8988T (cell line): ENCODE measurements around the gene ZNF197.
"Not testable (repeated sequence)": the region's sequence is repeated elsewhere in the genome, so short reads cannot be mapped to it uniquely, and the experiment has no call there.

Experiments used
- DNase-seq: peaks from one replicate; pipeline ENCODE4 v3.0.0; 2011

ZNF197 gene

DNA sequence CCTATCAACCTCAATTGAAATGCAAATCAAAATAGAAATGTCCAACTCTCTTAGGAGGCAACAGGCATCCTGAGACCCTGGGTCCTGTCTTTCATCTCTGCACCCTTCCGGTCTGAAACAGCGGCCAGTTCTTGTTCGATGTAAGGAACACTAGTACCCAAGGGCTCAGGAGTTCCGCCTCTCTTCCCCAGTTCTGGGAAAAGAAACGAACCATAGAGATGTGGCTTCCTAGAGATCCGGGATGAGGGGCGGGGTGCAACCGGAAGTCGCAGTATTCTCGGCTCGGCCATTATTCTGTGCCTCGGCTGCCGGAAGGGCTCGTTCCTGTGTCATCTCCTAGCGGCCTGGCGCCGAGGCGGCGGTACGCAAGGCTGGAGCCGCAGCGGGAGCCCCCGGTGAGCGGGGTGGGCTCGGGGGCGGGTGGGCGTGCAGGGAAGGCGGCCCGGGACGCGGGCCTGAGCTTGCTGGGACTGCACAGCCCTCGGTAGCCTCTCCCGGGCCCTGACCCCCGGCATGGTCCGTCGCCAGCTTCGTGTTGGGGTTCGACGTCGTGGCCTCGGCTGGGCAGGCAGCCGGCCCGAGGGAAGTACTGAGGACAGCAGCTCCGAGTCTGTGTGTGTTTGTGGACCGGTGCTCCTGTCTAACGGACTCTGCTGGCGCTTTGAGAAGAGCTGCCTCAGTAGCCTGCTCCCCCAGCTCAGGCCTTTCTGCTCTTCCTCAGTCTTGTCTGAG lies at the start of gene ZNF197:
Gene ZNF197, plus strand, starts transcription at position 288 of the 732 bp plus-strand sequence. CDS start 4,119 bp downstream, outside the sequence.
- DNase-seq, result peak; percentile 61

DNA sequence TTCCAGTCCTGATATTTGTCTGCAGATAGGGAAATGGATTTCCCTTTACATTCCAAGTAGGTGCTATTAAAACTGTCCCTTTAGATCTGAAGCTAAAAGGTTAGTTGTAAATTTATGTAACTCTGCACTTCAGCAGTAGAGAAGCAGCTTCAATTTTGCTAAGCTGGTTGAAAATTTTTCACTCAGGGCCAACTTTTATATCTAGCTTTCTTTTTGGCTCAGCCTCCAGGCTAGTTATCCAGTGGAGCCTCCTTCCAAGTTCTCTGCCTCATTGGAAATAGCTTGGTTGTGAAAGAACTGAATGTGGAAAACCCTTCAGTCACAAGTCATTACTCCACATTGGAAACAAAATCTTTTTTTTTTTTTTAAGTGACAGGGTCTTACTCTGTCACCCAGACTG lies 48.2 kb upstream of the ZNF197 start:
- DNase-seq, result no peak

DNA sequence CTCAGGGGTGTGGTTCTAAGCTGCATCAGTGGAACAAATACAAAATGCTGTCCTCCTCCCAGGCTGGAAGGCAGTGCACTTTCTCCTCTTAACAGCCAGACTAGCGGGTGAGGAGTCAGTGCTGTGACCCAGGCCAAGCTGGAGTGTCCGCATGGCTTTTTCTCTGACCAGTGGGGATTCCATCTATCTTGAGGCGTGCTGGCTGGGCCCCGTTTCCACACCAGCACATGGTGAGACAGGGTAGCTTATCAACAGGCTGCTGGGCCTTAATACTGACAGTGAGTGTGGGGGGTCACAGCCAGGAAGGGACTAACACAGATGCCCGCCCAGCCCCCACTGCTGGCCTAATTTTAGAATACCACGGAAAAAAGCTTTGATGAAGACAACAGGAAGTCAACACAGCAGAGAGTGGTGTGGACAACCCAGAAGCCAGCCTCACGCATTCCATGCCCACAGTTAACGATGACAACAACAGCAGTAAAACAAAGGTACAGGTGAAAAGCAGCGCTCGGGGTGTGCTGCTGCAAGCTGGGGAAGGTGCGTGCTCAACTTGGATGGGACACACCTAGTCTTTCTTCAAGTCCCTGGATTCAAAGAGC lies 47.4 kb upstream of the ZNF197 start:
- not testable (repeated sequence) for DNase-seq

DNA sequence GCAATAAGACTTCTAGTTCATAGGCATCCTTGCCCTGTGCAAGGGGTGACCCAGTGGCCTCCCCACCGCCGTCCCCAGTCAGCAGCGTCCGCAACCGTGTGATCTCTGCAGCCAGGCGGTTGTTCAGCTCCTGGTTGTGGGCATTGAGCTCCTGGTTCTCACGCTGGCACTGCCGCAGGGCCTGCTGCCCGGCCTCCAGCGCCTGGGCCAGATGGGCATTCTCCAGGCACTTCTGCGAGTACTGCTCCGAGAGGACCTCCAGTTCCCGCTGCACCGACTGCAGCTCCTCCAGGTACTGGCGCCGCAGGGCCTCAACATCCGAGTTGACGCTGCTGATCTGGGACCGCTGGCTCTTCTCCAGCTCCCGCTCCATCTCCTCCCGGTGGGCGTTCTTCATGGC lies 46.5 kb upstream of the ZNF197 start:
- not testable (repeated sequence) for DNase-seq

DNA sequence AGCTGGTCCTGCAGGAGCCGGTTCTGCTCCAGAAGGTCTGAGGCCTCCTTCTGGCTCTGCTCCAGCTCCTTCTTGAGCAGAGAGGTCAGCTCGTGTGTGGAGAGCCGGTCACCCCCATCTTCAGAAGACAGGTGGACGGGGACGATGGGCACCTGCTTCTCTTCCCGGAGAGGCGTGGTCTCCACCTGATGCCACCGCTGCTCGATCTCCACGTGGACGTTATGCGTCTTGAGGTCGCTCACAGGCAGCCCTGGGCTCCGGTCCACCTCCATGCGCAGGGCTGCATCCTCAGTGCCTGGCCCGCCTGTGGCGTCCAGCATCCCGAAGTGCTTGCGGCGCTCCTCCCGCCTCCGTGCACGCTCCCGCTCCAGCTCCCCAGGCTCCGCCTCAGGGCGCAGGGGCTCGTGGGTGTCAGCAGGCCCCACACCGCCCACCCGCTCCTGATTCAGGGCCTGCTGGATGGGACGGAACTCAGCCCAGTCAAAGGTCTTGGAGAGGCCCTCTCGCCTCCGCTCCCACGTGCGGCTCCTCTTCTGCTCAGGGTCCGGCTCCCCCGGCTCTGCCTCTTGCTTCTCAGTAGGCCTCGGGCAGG lies 45.8 kb upstream of the ZNF197 start:
- DNase-seq, result not testable (repeated sequence)

DNA sequence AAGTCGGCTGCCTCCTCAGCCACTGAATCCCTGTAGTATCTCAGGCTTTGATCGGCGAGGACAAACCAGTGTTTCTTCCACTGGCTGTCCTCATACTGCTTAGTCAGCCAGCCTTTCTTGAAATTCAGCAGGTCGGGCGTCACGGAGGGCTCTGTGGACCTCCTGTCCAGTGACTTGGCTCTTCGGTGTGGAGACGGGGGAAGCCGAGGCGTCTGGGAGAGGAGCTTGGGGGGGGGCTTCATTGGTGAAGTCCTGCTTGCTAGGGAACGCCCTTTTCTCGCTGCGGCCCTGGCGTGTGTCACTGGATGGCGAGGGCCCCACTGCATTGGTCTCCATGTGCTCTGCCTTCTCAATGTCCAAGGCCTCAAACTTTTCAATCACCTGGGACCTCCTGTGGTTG lies 45.1 kb upstream of the ZNF197 start:
- not testable (repeated sequence) for DNase-seq

DNA sequence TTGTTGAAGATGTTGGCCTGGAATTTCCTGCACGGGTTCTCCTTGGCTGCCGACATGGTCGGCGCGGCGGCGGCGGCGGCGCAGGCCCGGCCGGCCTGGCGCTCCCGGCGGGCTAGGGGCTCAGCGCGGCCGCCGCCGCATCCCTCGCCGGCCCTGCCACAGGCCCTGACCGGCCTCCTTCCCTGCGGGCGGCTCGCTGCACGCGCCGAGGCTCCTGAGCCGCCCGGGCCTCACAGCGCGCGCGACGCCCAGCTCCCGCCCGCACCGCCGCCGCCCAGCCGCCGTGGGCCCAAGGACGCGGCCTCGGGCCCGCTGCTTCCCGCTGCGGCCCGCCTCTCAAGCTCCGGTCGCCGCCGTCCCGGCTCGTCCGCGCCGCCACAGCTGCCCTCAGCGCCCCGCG lies 43.9 kb upstream of the ZNF197 start:
- DNase-seq, result not testable (repeated sequence)

DNA sequence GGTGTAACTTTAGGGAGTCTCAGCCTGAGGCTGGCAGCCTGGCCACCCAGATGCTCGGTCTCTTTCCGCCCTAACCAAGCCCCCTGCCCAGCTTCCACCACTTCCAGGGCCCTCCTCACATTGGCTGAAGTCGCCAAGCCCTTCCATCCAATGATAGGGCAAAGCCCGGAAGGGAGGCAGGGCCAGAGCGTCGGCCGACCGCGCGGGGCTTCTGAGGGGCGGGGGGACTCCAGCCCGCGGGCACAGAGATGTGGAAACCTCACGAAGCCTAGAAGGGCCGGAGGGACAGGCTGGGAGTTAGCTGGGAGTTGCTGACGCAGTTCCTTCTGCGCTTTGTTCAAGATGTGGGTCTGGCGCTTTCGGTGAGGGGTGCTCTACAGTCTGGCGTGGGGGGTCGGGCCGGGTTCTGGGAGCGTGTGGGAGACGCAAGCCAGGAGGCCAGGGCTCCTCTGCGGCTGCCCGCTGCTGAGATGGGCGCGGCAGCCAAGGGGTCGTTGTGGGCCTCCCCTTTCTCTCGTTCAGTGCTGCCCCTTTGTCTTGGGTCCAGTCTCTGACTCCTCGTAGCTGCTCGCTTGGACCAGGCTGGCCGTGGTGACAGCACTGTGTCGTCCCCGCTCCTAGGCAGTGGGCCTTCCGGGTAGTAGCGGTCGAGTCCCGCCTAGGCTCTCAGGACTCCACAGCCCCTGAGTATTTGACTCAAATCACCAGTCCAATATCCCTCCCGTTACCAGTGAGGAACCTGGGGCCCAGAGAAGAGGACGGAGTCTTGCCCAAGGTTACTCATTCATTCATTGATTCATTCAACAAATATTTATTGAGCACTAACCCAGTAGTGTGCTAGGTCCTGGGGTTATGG lies 40.0 kb upstream of the ZNF197 start, which contains the start of gene ZNF660:
Gene ZNF660, plus strand, starts transcription at position 319 of the 856 bp plus-strand sequence. CDS start 9,230 bp downstream, outside the sequence.
- DNase-seq, result peak; percentile 39

DNA sequence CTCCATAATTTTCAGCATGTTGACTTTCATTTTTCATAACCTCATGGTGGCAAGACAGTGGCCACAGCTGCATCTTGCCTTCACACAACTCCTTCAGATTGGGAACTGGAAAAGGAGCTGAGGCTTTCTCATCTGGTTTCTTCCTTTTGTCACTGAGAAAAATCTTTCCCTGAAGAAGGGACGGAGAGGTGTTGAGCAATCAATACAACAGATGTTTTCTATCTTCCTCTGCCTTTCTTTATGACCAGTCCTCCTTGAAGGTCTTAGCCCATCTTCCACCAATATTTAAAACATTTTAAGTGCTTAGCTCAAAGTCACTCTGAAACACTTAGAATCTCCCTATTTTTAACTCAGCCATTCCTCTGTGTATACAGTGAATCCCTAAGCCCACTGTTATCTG lies 28.2 kb upstream of the ZNF197 start:
- DNase-seq, result no peak

DNA sequence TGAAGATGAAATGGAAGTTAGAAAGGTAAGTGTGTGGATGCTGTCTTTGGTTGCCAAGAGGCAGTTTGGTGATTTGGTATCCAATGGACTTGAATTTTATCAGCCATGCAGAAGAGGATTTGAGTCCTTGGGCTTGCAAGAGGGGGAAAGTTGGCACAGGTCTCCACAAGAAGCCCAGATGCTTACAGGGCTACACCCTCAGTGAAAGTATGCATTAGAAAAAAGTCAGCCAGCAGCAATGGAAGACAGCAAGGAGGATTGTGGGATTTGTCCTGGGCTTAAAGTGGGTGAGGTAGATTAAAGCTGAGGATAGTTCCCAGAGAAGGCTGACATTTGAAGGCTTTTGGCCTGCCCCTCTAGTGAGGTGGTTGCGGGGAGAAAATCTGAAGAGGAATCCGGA lies 23.1 kb upstream of the ZNF197 start:
- DNase-seq, result no peak

DNA sequence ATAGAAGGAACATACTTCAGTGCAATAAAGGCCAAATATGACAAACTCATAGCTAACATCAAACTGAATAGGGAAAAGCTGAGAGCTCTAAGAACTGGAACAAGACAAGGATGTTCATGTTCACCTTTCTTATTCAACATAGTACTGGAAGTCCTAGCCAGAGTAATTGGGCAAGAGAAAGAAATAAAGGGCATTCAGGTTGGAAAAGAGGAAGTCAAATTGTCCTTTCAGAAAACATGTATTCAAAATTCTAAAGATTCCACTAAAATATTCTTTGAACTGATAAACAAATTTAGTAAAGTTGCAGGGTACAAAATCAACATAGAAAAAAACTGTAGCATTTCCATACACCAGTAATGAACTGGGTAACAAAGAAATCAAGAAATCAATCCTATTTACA lies 12.2 kb upstream of the ZNF197 start:
- DNase-seq, result no peak

DNA sequence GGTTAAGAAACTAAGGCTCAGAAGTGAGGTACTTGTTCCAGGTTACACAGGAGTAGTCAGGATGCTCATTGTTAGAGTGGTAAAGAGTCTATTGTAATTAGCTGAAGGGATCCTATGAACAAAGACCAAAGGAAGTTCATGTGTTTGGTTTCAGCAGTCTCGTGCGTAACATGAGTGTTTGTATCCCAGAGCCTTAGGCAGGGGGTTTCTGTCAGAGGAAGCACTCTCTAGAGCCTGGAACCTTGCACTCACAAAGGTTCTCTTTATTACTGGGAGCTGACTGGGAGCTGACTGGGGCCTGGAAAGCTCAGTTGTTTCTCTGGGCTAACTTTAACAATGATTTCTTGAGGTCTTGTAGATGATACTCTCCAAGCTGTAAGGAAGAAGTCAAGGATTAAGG lies 3.9 kb downstream of the ZNF197 start:
- DNase-seq, result no peak

DNA sequence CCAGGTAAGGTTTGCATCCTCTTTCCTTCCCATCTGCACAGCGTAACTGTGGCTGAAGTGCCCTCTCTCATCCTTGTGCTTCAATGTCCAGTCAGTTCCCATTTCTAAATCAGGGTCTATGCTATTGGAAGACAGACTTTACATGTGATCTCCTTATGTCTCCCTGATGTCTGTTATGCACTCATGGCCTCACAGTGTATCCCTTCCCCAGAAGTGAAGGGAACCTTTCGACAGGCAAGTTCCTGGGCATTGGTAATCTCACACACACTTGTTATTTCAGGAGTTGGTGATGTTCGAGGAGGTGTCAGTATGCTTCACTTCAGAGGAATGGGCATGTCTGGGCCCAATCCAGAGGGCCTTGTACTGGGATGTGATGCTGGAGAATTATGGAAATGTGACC lies 7.4 kb downstream of the ZNF197 start:
- DNase-seq, result no peak

DNA sequence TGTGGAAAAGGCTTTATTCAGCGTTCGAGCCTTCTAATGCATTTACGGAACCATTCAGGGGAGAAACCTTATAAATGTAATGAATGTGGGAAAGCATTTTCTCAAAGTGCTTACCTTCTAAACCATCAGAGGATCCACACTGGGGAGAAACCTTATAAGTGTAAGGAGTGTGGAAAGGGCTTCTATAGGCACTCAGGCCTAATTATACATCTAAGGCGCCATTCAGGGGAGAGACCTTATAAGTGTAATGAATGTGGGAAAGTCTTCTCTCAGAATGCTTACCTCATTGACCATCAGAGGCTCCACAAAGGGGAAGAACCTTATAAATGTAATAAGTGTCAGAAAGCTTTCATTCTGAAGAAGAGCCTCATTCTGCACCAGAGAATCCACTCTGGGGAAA lies 17.5 kb downstream of the ZNF197 start:
- no peak for DNase-seq

DNA sequence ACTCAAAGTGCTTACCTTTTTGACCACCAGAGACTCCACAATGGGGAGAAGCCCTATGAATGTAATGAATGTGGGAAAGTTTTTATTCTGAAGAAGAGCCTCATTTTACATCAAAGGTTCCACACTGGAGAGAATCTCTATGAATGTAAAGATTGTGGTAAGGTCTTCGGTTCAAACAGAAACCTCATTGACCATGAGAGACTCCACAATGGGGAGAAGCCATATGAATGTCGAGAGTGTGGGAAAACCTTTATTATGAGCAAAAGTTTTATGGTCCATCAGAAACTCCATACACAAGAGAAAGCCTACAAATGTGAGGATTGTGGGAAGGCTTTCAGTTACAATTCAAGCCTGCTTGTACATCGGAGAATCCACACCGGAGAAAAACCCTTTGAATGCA lies 18.2 kb downstream of the ZNF197 start:
- DNase-seq, result no peak

DNA sequence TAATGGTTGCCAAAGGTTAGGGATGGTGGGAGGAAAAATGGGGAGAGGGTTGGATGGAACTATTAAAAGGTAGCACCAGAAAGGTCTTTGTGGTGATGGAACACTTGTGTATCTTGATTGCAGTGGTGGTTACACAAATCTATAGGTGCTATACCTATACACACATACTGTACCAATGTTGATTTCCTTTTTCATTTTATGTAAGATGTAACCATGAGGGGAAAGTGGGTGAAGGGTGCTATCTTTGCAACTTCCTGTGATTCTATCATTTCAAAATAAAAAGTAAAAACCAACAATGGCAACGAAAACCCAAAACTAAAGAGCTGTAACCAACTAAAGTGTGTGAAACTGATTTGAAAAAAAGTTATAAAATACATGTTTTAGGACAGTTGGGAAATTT lies 22.9 kb downstream of the ZNF197 start:
- DNase-seq, result no peak

DNA sequence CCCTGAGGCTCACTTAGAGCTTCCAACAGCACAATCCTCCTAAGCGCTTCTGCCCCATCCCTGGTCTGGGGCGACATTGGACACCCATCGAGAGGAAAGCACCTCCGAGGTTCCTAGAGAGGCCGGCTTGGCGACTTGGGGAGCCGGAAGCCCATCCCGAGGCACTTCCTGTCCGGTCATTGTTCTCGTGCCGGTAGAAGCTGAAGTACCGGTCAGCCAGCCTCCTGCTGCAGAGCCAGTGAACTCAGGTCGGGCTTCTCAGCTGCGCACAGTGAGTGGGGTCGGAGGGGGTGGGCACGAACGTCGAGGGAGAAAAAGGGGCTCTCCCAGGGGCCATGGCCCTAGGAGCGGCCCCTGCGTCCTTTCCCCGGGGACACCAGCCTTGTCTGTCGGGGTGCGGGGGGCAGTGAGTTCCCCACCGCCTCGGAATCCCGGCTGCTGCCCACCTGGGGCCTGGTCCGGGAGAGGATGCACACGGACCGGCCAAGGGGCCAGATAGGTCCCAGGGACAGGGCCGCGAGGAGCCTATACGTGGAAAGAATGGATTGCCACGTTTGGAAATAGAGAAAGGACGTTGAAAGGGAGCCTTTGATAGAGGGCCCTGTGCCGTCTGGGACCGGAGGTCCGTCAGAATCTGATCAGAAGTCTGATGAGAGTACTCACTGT lies 23.9 kb downstream of the ZNF197 start, which contains the start of gene ZNF35:
Gene ZNF35, plus strand, starts transcription at position 169 of the 666 bp plus-strand sequence. CDS start 2,336 bp downstream, outside the sequence.
- peak; percentile 85 for DNase-seq

DNA sequence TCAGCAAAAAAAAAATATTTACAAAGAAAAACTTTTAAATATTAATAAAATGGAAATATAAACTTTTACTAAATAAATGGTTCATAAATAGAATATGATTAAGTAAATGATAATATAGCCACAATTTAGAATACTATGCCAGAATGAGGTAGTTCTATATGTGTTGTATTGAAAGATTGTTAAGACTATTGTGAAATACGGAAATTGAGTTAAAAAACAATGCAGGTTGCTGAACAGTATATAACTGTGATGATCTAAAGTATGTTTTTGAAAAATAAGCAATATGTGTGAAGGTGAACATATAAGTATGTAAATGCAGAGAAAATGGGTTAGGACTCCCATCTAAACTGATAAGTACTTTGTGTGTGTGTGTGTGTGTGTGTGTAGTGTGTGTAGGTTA lies 24.9 kb downstream of the ZNF197 start:
- no peak for DNase-seq

DNA sequence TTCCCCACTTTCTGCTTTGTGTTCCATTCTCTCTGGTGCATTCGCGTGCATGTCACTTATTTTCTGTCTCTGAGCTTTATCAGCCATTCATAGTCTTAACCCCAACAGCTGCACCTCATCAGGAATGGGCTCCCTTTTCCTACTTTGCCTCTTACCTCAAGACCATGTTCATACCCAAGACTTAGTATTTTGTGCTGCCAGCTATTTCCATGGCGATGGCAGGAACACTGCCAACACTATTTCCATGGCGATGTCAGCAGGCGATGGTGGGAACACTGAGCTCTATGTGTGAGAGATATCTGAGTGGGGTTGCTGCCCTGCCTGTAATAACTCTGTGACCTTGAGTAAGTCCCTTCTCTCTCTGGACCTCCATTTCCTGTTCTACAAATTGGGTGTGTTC lies 29.2 kb downstream of the ZNF197 start:
- no peak for DNase-seq

DNA sequence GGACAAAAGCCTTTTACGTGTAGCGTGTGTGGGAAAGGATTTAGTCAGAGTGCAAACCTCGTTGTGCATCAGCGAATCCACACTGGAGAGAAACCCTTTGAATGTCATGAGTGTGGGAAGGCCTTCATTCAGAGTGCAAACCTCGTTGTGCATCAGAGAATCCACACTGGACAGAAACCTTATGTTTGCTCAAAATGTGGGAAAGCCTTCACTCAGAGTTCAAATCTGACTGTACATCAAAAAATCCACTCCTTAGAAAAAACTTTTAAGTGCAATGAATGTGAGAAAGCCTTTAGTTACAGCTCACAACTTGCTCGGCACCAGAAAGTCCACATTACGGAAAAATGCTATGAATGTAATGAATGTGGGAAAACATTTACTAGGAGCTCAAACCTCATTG lies 34.2 kb downstream of the ZNF197 start:
- DNase-seq, result no peak

DNA sequence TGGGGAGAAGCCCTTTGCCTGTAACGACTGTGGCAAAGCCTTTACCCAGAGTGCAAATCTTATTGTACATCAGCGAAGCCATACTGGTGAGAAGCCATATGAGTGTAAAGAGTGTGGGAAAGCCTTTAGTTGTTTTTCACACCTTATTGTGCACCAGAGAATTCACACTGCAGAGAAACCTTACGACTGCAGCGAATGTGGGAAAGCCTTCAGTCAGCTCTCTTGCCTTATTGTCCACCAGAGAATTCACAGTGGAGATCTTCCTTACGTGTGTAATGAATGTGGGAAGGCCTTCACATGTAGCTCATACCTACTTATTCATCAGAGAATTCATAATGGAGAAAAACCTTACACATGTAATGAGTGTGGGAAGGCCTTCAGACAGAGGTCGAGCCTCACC lies 34.6 kb downstream of the ZNF197 start:
- no peak for DNase-seq

DNA sequence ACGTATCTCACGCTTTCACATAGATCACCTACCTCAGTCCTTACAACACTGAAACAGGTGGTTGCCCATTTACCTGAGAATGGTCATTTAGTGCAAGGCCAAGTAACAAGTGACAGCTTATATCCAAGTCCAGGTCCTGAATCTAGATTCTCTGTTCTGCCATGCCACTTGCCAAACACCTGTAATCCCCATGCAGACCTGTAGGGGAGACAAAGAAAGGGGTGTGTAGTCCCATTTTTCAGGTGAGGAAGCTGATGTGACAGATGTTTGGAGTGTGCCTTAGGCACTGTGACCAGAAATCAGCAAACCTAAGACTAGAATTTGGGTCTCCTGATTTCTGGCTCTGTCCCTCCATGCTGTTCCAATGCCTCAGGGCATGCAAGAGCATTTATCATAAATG lies 36.4 kb downstream of the ZNF197 start:
- no peak for DNase-seq

DNA sequence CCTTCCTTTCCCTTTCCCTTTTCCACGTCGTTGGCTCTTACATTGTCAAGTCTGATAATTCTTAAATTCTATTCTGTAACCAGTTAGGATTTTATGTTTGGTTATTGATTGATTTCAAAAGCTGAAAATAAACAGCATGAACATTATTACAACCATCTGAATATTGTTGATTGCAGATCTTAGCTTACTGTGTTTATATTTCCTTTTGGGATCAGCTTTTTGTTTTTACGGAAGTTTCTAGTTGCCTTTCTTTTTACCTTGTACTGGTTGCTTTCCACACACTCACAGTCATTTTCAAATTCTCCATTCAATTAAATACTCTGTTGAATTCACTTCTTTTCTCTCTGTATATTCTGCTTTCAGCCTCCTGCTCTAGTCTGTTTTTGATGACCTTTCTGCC lies 40.3 kb downstream of the ZNF197 start:
- no peak for DNase-seq
